K562 (cell line): ENCODE measurements around the gene MRGPRF. TPM values are rescaled to one million over a fixed set of nuclear protein-coding genes. Genes with fewer than 3 reads are reported as not detected.

Source experiments
- ATAC-seq: fragments of 200-7000 bp; cut with Tn5 transposase; 3 replicates; pipeline ENCODE4 v1.9.1; 2020; ENCODE audit warnings: moderate library complexity
- BruUV-seq: library from RNA; stranded (reverse); fragments of 400-500 nt; replicated peaks from 2 replicates; lab custom pipeline; 2021; lab: Mats Ljungman, UMichigan
- CTCF ChIA-PET: fragments of 300-600 bp; formaldehyde crosslinking; extraction: SDS; loops from one replicate; lab custom pipeline; 2021; ENCODE audit warnings: low intra/inter-chr PET ratio; lab: Yijun Ruan, JAX
- POLR2A ChIA-PET: fragments of 300-600, 350-650 bp; sonication (Branson Sonifier 250); formaldehyde crosslinking; extraction: SDS; loops from one replicate; lab custom pipeline; 2021; ENCODE audit warnings: antibody characterized with exemption, inconsistent platforms; lab: Yijun Ruan, JAX
- DNase-seq, 4 experiments: peaks; one replicate each; pipeline versions ENCODE4 v3.0.0 to v3.0.0-alpha.2; 2011 to 2018; ENCODE audit warnings: low spot score in 3 of 4, mixed read lengths in 3 of 4; ENCODE audit errors: extremely low read depth in 1 of 4
- FAIRE-seq: peaks from 2 replicates; lab custom pipeline; 2011; peaks lifted over from hg19 to GRCh38; lab: Jason Lieb, UNC
- H2AFZ ChIP-seq: 2 replicates; pipeline ENCODE4 v1.6.0; 2011; ENCODE audit warnings: low read depth, low read length, control low read depth, inconsistent platforms
- H3K27ac ChIP-seq: fragments of 200-600 bp; 3 replicates; pipeline ENCODE4 v1.8.0; 2011; ENCODE audit warnings: low read depth, mild to moderate bottlenecking, control low read depth, inconsistent platforms, low read length, moderate library complexity, mixed read lengths; ENCODE audit errors: extremely low read depth
- H3K27me3 ChIP-seq, 2 experiments: fragments of 300-600 bp in 1 of 2; 2 replicates in 1 of 2; 3 replicates in 1 of 2; pipeline versions ENCODE4 v1.6.0 to v1.8.0; 2011; ENCODE audit warnings: inconsistent platforms in 2 of 2, low read length in 2 of 2, mild to moderate bottlenecking in 1 of 2, mixed read lengths in 1 of 2, moderate library complexity in 1 of 2; ENCODE audit not compliant: control insufficient read depth in 2 of 2, insufficient read depth in 2 of 2
- H3K36me3 ChIP-seq: fragments of 300-600 bp; 3 replicates; pipeline ENCODE4 v1.8.0; 2011; ENCODE audit warnings: mild to moderate bottlenecking, low read length, inconsistent platforms; ENCODE audit not compliant: control insufficient read depth, insufficient read depth
- H3K4me1 ChIP-seq, 2 experiments: fragments of 200-600 bp in 1 of 2; replicated peaks in 1 of 2; 2 replicates in 1 of 2; 3 replicates in 1 of 2; pipeline versions ENCODE4 v1.5.1 to v1.8.0; 2011; ENCODE audit warnings: inconsistent platforms in 2 of 2, low read length in 2 of 2, mild to moderate bottlenecking in 1 of 2, mixed read lengths in 1 of 2, moderate library complexity in 1 of 2; ENCODE audit not compliant: control insufficient read depth in 2 of 2, insufficient read depth in 2 of 2
- H3K4me2 ChIP-seq: 2 replicates; pipeline ENCODE4 v1.6.1; 2011; ENCODE audit warnings: low read length, control low read depth, inconsistent platforms, mixed read lengths; ENCODE audit not compliant: insufficient read depth
- H3K4me3 ChIP-seq: fragments of 200-600 bp; sonication (generic), shearing (Covaris generic); 2 replicates; pipeline ENCODE4 v1.5.1; 2016; ENCODE audit warnings: control low read depth, inconsistent platforms
- H3K79me2 ChIP-seq: fragments of 200-600 bp; 3 replicates; pipeline ENCODE4 v1.8.0; 2011; ENCODE audit warnings: low read length, inconsistent platforms; ENCODE audit not compliant: control insufficient read depth, insufficient read depth
- H3K9ac ChIP-seq, 2 experiments: 2 replicates each; pipeline versions ENCODE4 v1.6.0 to v1.6.1; 2011; ENCODE audit warnings: low read depth in 2 of 2, low read length in 2 of 2, control low read depth in 1 of 2, inconsistent platforms in 1 of 2, mild to moderate bottlenecking in 1 of 2, mixed read lengths in 1 of 2; ENCODE audit not compliant: insufficient read depth in 1 of 2
- H3K9me1 ChIP-seq: one replicate; pipeline ENCODE4 v1.6.0; 2011; ENCODE audit warnings: inconsistent platforms, mild to moderate bottlenecking, low read length, moderate library complexity; ENCODE audit not compliant: control insufficient read depth, insufficient read depth
- H3K9me3 ChIP-seq: replicated peaks from 2 replicates; pipeline ENCODE4 v1.5.1; 2011; ENCODE audit warnings: low read depth, low read length, inconsistent platforms; ENCODE audit not compliant: control insufficient read depth, insufficient read depth
- H4K20me1 ChIP-seq: replicated peaks from 2 replicates; pipeline ENCODE4 v1.6.1; 2011; ENCODE audit warnings: low read length, inconsistent platforms, mixed read lengths; ENCODE audit not compliant: control insufficient read depth, insufficient read depth
- CXXC5 ChIP-seq: fragments of 250-450 bp; sonication (Bioruptor Pico); IDR thresholded peaks from 2 replicates; pipeline ENCODE4 v1.8.0; 2022; ENCODE audit warnings: inconsistent platforms, mild to moderate bottlenecking, moderate library complexity
- GATAD2A ChIP-seq: fragments of 450-650 bp; IDR thresholded peaks from 2 replicates; pipeline ENCODE4 v1.6.1; 2017
- HNRNPL ChIP-seq: fragments of 200-400 bp; formaldehyde crosslinking; IDR thresholded peaks from 2 replicates; pipeline ENCODE4 v1.6.1; 2017; ENCODE audit warnings: low read depth, mild to moderate bottlenecking, low read length
- KLF1 ChIP-seq: fragments of 450-650 bp; IDR thresholded peaks from 2 replicates; pipeline ENCODE4 v1.6.1; 2016; ENCODE audit warnings: missing genetic modification characterization, missing compliant biosample characterization
- MAFG ChIP-seq: fragments of 450-650 bp; conservative IDR thresholded peaks from 2 replicates; pipeline ENCODE4 v1.6.1; 2016; ENCODE audit warnings: missing genetic modification characterization, missing compliant biosample characterization
- MTA3 ChIP-seq: fragments of 450-650 bp; formaldehyde crosslinking; IDR thresholded peaks from 2 replicates; pipeline ENCODE4 v1.6.1; 2017; ENCODE audit warnings: mild to moderate bottlenecking, borderline replicate concordance
- NR2F6 ChIP-seq: fragments of 450-650 bp; formaldehyde crosslinking; IDR thresholded peaks from 2 replicates; pipeline ENCODE4 v1.4.0; 2020; ENCODE audit warnings: mild to moderate bottlenecking
- PHTF2 ChIP-seq: fragments of 250-450 bp; sonication (Bioruptor Pico); IDR thresholded peaks from 2 replicates; pipeline ENCODE4 v1.5.0; 2021; ENCODE audit warnings: mild to moderate bottlenecking
- PTTG1 ChIP-seq: fragments of 450-650 bp; IDR thresholded peaks from 2 replicates; pipeline ENCODE4 v1.6.1; 2016; ENCODE audit warnings: low read depth, mild to moderate bottlenecking, missing genetic modification characterization, missing compliant biosample characterization
- PURB ChIP-seq: sonication (generic); formaldehyde crosslinking; IDR thresholded peaks from 2 replicates; pipeline ENCODE4 v1.9.0; 2021; ENCODE audit warnings: low read depth, mild to moderate bottlenecking, missing genetic modification reagents
- RNF219 ChIP-seq: fragments of 250-450 bp; sonication (Bioruptor Pico); IDR thresholded peaks from 2 replicates; pipeline ENCODE4 v1.5.0; 2022; ENCODE audit warnings: mild to moderate bottlenecking
- TEAD4 ChIP-seq, 2 experiments: sonication (generic) in 1 of 2; formaldehyde crosslinking in 1 of 2; IDR thresholded peaks; 2 replicates each; pipeline versions ENCODE4 v1.6.1 to v1.8.0; 2012 to 2022; ENCODE audit warnings: borderline replicate concordance in 1 of 2, inconsistent platforms in 1 of 2, low read length in 1 of 2, mild to moderate bottlenecking in 1 of 2, missing genetic modification reagents in 1 of 2
- WHSC1 ChIP-seq: IDR thresholded peaks from one replicate; pipeline ENCODE4 v1.6.1; 2012; ENCODE audit warnings: low read length, control low read depth, inconsistent platforms
- YY1 ChIP-seq, 3 experiments: IDR thresholded peaks; 2 replicates each; pipeline ENCODE4 v1.6.1; 2011; ENCODE audit warnings: low read length in 2 of 3, mild to moderate bottlenecking in 2 of 3, moderate library complexity in 2 of 3, borderline replicate concordance in 1 of 3, control low read depth in 1 of 3, low read depth in 1 of 3; ENCODE audit not compliant: insufficient read depth in 3 of 3, insufficient replicate concordance in 2 of 3, control insufficient read depth in 1 of 3, insufficient read length in 1 of 3; ENCODE audit errors: extremely low read depth in 1 of 3
- ZBTB5 ChIP-seq: fragments of 450-650 bp; IDR thresholded peaks from 2 replicates; pipeline ENCODE4 v1.6.1; 2017; ENCODE audit warnings: antibody characterized with exemption
- ZBTB8A ChIP-seq: fragments of 450-650 bp; IDR thresholded peaks from 2 replicates; pipeline ENCODE4 v1.6.1; 2018; ENCODE audit warnings: mild to moderate bottlenecking, moderate library complexity; ENCODE audit not compliant: partially characterized antibody
- ZNF77 ChIP-seq: fragments of 250-450 bp; sonication (Bioruptor Pico); IDR thresholded peaks from 2 replicates; pipeline ENCODE4 v1.5.0; 2020
- WGBS: fragments of 100-300 bp; shearing (Covaris generic); methylation state at CpG from one replicate; pipeline ENCODE4 v1.1.6; 2016; ENCODE audit warnings: low coverage, mixed read lengths; ENCODE audit not compliant: insufficient coverage; ENCODE audit errors: missing lambda C conversion rate; 5-methylcytosine and 5-hydroxymethylcytosine counted together
- in situ Hi-C: fragments of 300-500 bp; cut with MboI; formaldehyde crosslinking; loops from 4 replicates; pipeline ENCODE4 v1.15.0; 2018; ENCODE audit warnings: inconsistent platforms, mixed read lengths
- intact Hi-C: fragments of 100-400 bp; cut with micrococcal nuclease; formaldehyde crosslinking; loops from 2 replicates; pipeline ENCODE4 v1.14.2; 2022
- polyA plus RNA-seq, 8 experiments: library from polyadenylated mRNA; depleted of rRNA in 4 of 8; stranded (reverse) in 5 of 8; unstranded in 3 of 8; fragments of >200 nt; fragmentation: Nextera tagmentation in 2 of 8; fragmentation: Illumina TruSeq in 1 of 8; extraction: Ambion mirVana in 2 of 8; extraction: Trizol in 1 of 8; gene quantifications; 2 replicates each; pipeline versions ENCODE4 v1.2.1 to v1.2.3, GENCODE V29; 2011 to 2014; ENCODE audit warnings: inconsistent platforms in 1 of 8, missing spikeins in 1 of 8
- total RNA-seq, 7 experiments: library from RNA; depleted of rRNA in 6 of 7; stranded (reverse); fragments of >200 nt in 6 of 7; fragmentation: Illumina TruSeq in 2 of 7; extraction: Trizol in 2 of 7; gene quantifications; 2 replicates each; pipeline versions ENCODE4 v1.2.1 to v1.2.3, GENCODE V29; 2011 to 2021; ENCODE audit warnings: low replicate concordance in 1 of 7

The MRGPRF gene
- total and polyA plus RNA-seq, 9 of the 15 experiments (the other 6 are each of a cell fraction or from before 2014, with no cell fraction given), result not detected

- TF ChIP-seq ZBTB8A (no peak), KLF1 (no peak), MTA3 (no peak)
Measured at GRCh38 chr11:69010361-69010891, 2.6 kb downstream of the MRGPRF start (continued).

GRCh38 chr11:69009441-69010211, 3.4 kb downstream of the MRGPRF start:
- Histone ChIP-seq H3K27me3 (peaks cover 51 to 88% of the 10 kb centered on the region in 2 experiments), H3K36me3 (no peaks in the 10 kb centered on the region), H3K79me2 (no peaks in the 10 kb centered on the region), H3K9me3 (no peaks in the 10 kb centered on the region), H3K27ac (no peak overlapping the region), H3K4me1 (peaks cover 0 to 58% of the 10 kb centered on the region in 2 experiments; a peak in 3 of 5 replicates), H3K4me2 (no peak overlapping the region), H3K9me1 (peaks cover 3% of the 10 kb centered on the region), H3K9ac (no peak overlapping the region), H3K4me3 (no peak overlapping the region), H4K20me1 (peaks cover 24% of the 10 kb centered on the region), H2AFZ (no peak overlapping the region)
- no peak for DNase-seq
- in situ Hi-C loops (no loop called here), intact Hi-C loops (no loop called here)
- WGBS, result 13% methylated on average over 11 of the region's 16 CpGs
- ChIA-PET POLR2A (no interaction called here), CTCF (no interaction called here)
- ATAC-seq, result no peak
- no TSS peak for BruUV-seq
- no peak for FAIRE-seq
- TF ChIP-seq PHTF2 (no peak), TEAD4 (IDR thresholded peaks at IDR 0.05; ENCODE audit: low read length) (no peak), TEAD4 (CRISPR knock-in tag; IDR thresholded peaks at IDR 0.05; ENCODE audit: borderline replicate concordance) (no peak), ZNF77 (CRISPR knock-in tag) (no peak), RNF219 (no peak), GATAD2A (no peak), CXXC5 (CRISPR knock-in tag) (no peak), YY1 (IDR thresholded peaks at IDR 0.05; ENCODE audit: borderline replicate concordance in 1 of 3, control insufficient read depth in 1 of 3, extremely low read depth in 1 of 3, insufficient read depth in 3 of 3, insufficient read length in 1 of 3, insufficient replicate concordance in 2 of 3, low read depth in 1 of 3, low read length in 2 of 3) (no peak), PTTG1 (tag) (no peak), PURB (CRISPR knock-in tag) (no peak), ZBTB5 (no peak), WHSC1 (no peak), NR2F6 (CRISPR knock-in tag) (no peak), HNRNPL (no peak), MAFG (no peak)
